Progenitor cell of endocrine pancreas (in vitro differentiated cells): Measurements from ENCODE around the gene RPS16. TPM values are rescaled to one million over a fixed set of nuclear protein-coding genes. Genes with fewer than 3 reads are reported as not detected.

Source experiments
- DNase-seq: peaks from one replicate; pipeline ENCODE4 v3.0.0; 2021; ENCODE audit warnings: low spot score; ENCODE audit not compliant: unreplicated experiment
- H3K27ac Mint-ChIP-seq: 2 replicates; pipeline ENCODE4 v1.8.0; 2021; ENCODE audit warnings: mild to moderate bottlenecking, moderate library complexity, mixed read lengths
- H3K27me3 Mint-ChIP-seq: 2 replicates; pipeline ENCODE4 v1.8.0; 2021; ENCODE audit warnings: mixed read lengths
- H3K36me3 Mint-ChIP-seq: 2 replicates; pipeline ENCODE4 v1.8.0; 2022; ENCODE audit warnings: mixed read lengths; ENCODE audit not compliant: insufficient read depth
- H3K4me1 Mint-ChIP-seq: 2 replicates; pipeline ENCODE4 v1.8.0; 2021; ENCODE audit warnings: low read depth, mixed read lengths
- H3K4me3 Mint-ChIP-seq: 2 replicates; pipeline ENCODE4 v1.8.0; 2021; ENCODE audit warnings: low read depth, mild to moderate bottlenecking, moderate library complexity, mixed read lengths
- H3K9me3 Mint-ChIP-seq: 2 replicates; pipeline ENCODE4 v1.8.0; 2021; ENCODE audit warnings: low read depth, mixed read lengths
- total RNA-seq: library from RNA; stranded (reverse); gene quantifications from 2 replicates; pipeline ENCODE4 v1.2.1, GENCODE V29; 2021
- TF ChIP-seq, protein P1 (sequence below): fragments of 200-600 bp; sonication (generic); IDR thresholded peaks from one replicate; pipeline ENCODE4 v1.5.0; 2021; ENCODE audit warnings: antibody characterized with exemption, mild to moderate bottlenecking; ENCODE audit not compliant: unreplicated experiment

Gene RPS16
- total RNA-seq, 1 donor from 2014 or later: 1,449 TPM

DNA sequence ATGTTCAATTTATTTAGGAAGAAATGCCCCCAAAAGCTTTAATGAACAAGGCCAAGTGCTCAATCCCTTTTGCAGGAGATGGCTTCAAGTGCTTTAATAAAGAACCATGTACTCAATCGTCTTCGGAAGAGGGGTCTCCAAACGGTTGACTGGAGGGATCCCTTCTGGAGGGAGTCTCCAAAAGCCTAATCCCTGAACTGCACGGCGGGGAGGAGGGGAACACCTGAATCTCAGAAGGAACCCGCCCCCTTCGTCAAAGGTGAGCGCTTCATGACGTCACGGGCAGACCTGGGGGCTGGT is 45.3 kb downstream of the RPS16 start:
- H3K27me3 Mint-ChIP-seq: no peaks in the 10 kb centered on the region
- H3K4me1 Mint-ChIP-seq: peaks cover 18% of the 10 kb centered on the region
- no peaks in the 10 kb centered on the region for H3K9me3 Mint-ChIP-seq
- peak overlapping the region; percentile 97 for H3K4me3 Mint-ChIP-seq
- TF ChIP-seq, protein P1, sequence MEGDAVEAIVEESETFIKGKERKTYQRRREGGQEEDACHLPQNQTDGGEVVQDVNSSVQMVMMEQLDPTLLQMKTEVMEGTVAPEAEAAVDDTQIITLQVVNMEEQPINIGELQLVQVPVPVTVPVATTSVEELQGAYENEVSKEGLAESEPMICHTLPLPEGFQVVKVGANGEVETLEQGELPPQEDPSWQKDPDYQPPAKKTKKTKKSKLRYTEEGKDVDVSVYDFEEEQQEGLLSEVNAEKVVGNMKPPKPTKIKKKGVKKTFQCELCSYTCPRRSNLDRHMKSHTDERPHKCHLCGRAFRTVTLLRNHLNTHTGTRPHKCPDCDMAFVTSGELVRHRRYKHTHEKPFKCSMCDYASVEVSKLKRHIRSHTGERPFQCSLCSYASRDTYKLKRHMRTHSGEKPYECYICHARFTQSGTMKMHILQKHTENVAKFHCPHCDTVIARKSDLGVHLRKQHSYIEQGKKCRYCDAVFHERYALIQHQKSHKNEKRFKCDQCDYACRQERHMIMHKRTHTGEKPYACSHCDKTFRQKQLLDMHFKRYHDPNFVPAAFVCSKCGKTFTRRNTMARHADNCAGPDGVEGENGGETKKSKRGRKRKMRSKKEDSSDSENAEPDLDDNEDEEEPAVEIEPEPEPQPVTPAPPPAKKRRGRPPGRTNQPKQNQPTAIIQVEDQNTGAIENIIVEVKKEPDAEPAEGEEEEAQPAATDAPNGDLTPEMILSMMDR: no peak
- peak overlapping the region; percentile 99 for H3K27ac Mint-ChIP-seq
- no peak for DNase-seq
- peaks cover 22% of the 10 kb centered on the region for H3K36me3 Mint-ChIP-seq

DNA sequence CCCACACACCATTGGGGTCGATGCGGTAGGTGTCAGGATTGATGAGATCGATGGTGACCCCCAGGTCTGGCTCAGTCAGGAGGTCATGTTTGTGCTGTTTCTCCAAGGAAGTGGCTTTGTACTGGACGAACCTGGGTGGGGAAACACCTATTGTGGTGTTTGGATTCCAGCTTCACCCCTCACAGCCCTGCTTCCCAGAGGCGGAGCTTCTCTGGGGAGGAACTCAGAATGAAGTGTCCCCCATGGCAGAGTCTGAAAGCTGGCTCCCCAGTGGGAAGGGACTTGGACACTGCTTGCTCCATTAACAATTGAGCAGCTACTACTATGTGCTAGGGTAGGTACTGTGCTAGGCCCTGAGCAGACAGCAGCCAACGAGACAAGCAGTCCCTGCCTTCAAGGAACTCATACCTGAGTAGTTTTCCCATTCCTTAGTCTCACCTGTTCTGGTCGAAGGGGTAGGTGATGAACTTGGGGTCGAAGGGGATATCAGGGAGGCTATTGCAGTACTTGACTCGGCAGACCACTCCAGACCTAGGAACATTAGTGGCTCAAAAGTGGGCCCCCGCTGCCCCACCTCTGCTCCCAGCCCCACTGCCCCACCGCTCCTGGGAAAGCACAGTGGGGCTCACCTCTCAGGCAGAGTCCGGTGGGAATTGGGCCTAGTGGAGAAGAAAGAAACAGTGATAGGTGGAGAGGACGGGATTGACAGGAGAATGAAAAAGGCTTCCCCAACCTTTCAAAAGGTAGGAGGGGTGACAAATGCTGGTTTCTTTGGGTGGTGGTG is 45.9 kb downstream of the RPS16 start:
- peak overlapping the region; percentile 97 for H3K4me3 Mint-ChIP-seq
- peak overlapping the region; percentile 99 for H3K27ac Mint-ChIP-seq
- DNase-seq: no peak
- TF ChIP-seq, protein P1: no peak
- peaks cover 18% of the 10 kb centered on the region for H3K4me1 Mint-ChIP-seq
- H3K27me3 Mint-ChIP-seq: no peaks in the 10 kb centered on the region
- H3K9me3 Mint-ChIP-seq: no peaks in the 10 kb centered on the region
- peaks cover 21% of the 10 kb centered on the region for H3K36me3 Mint-ChIP-seq

DNA sequence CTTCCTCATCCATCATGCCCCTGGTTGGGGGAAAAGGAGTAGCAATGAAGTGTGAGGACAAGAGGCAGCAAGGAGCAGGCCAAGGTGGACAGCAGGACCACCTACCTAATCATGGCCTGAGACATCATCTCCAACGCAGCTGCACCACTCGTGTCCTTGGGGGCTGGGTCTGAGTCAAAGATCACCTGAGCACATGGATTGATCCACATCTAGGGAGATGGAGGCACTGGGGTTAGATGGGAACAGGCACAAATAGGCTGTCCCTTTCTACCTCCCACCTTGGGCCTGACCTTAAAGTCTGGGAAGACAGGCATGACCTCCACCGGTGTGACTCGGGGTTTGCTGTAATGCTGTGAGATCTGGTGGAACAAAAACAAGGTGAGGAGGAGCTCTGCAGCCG is 47.1 kb downstream of the RPS16 start:
- Mint-ChIP-seq H3K36me3 (peaks cover 22% of the 10 kb centered on the region), H3K27me3 (no peaks in the 10 kb centered on the region), H3K4me3 (peak overlapping the region; percentile 42)

DNA sequence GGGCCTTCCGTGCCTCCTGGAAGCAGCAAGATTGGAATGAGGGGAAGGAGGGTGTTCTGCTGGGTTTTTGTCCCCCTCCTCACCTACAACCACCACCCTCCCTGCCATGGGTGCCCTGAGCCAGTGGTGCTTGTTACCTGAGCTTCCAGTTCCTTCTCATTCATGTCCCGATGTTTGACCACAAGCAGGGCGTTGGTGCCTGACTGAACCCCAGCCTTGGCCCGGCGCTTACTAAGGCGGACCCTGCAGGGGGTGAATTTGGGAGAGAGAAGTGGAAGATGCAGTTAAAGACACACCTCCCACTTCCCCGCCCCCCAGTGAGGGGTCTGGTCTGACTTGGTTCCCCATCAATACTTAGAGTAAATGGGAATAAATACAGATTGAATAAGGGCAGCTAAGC is 49.2 kb downstream of the RPS16 start:
- Mint-ChIP-seq H3K9me3 (no peaks in the 10 kb centered on the region), H3K4me1 (peaks cover 11% of the 10 kb centered on the region), H3K27me3 (no peaks in the 10 kb centered on the region), H3K27ac (no peak overlapping the region), H3K4me3 (no peak overlapping the region), H3K36me3 (peaks cover 27% of the 10 kb centered on the region)
- TF ChIP-seq, protein P1: no peak
- no peak for DNase-seq

More for the DNA sequence above, 47.1 kb downstream of the RPS16 start:
- Mint-ChIP-seq H3K9me3 (no peaks in the 10 kb centered on the region), H3K4me1 (peaks cover 18% of the 10 kb centered on the region), H3K27ac (peak overlapping the region; percentile 75)
- TF ChIP-seq, protein P1: no peak
- DNase-seq: no peak

DNA sequence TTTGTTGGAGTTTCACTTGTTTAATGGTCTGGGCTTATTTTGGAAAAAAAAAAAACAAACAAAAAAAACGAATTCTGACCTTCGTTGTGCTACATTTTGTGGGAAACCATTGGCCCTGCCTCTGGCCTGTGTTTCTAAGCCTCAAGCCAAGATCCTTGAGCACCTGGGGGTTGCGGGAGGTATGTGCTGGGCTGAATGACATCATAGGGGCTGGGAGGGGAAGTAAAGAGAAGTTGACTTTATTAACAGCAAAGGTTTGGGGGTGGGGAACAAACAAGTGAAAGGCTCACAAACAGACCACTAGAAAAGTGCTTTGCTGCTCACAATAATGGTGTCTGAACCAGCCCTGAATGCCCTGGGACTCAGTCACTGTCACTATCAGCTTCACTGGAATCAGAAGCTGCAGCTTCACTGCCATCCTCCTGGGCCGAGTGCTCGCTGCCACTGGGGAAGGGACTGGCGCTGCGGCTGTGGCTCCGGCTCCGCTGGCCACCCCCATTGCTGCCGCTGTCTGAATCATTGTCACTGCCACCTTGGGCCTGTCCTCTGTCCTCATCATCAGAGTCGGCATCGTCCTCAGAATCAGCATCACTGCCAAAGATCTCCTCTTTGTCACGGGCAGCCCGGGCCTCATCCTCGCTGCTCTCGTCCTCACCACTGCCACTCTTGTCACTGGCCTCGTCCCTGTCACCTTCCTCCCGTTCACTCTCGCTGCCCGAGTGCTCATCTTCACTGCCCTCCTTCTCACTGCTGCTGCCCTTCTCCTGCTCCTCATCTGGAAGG is 49.9 kb downstream of the RPS16 start:
- H3K4me3 Mint-ChIP-seq: no peak overlapping the region
- no peak for DNase-seq
- H3K27me3 Mint-ChIP-seq: no peaks in the 10 kb centered on the region
- TF ChIP-seq, protein P1: no peak
- H3K4me1 Mint-ChIP-seq: peaks cover 6% of the 10 kb centered on the region
- peaks cover 35% of the 10 kb centered on the region for H3K36me3 Mint-ChIP-seq
- H3K9me3 Mint-ChIP-seq: no peaks in the 10 kb centered on the region
- H3K27ac Mint-ChIP-seq: peak overlapping the region; percentile 66
